Glomerular endothelial cell (primary cell): ENCODE results near the gene C7. TPM values are rescaled to one million over a fixed set of nuclear protein-coding genes. Genes with fewer than 3 reads are reported as not detected.
A peak's percentile ranks its signal among the peaks of the same experiment; 100 is the strongest.
"Not testable (repeated sequence)": the region's sequence is repeated elsewhere in the genome, so short reads cannot be mapped to it uniquely, and the experiment has no call there.

ENCODE experiments used
- DNase-seq: peaks from one replicate; pipeline ENCODE4 v3.0.0-alpha.2; 2011; ENCODE audit warnings: low read depth, low spot score; ENCODE audit errors: extremely low read depth
- total RNA-seq: library from RNA; depleted of rRNA; stranded (reverse); fragments of >200 nt; gene quantifications from 2 replicates; pipeline ENCODE4 v1.2.3, GENCODE V29; 2015

The C7 gene
- total RNA-seq, result 0.12 TPM in 1 of 2 replicates, not detected in the other

- DNase-seq, result no peak
Measured at GRCh38 chr5:40909264-40909663, at the start of gene C7. Gene C7, plus strand, starts transcription at chr5:40909497. Its CDS starts 114 bp downstream, at chr5:40909611.

GRCh38 chr5:40860711-40861110 is 48.6 kb upstream of the C7 start:
- no peak for DNase-seq

GRCh38 chr5:40865004-40865403 is 44.3 kb upstream of the C7 start:
- not testable (repeated sequence) for DNase-seq

GRCh38 chr5:40866844-40867243 is 42.5 kb upstream of the C7 start:
- no peak for DNase-seq

- no peak for DNase-seq
Measured at GRCh38 chr5:40869384-40869783, 39.9 kb upstream of the C7 start.

- DNase-seq, result no peak
Measured at GRCh38 chr5:40871177-40871576, 38.1 kb upstream of the C7 start.

GRCh38 chr5:40872253-40872652 is 37.0 kb upstream of the C7 start:
- not testable (repeated sequence) for DNase-seq

- no peak for DNase-seq
Measured at GRCh38 chr5:40873286-40873880, 35.9 kb upstream of the C7 start.

GRCh38 chr5:40875958-40876357 is 33.3 kb upstream of the C7 start:
- no peak for DNase-seq

- DNase-seq, result no peak
Measured at GRCh38 chr5:40877371-40877988, 31.8 kb upstream of the C7 start.

- peak; percentile 23 for DNase-seq
Measured at GRCh38 chr5:40879163-40879942, 29.9 kb upstream of the C7 start.

GRCh38 chr5:40882291-40882690 is 27.0 kb upstream of the C7 start:
- DNase-seq, result no peak

GRCh38 chr5:40883051-40883450 is 26.2 kb upstream of the C7 start:
- DNase-seq, result not testable (repeated sequence)

- not testable (repeated sequence) for DNase-seq
Measured at GRCh38 chr5:40895440-40896425, 13.6 kb upstream of the C7 start.

GRCh38 chr5:40904205-40904993 is 4.9 kb upstream of the C7 start:
- DNase-seq, result peak; percentile 20

- DNase-seq, result no peak
Measured at GRCh38 chr5:40904994-40905306, 4.3 kb upstream of the C7 start.

GRCh38 chr5:40906351-40906751 is 2.9 kb upstream of the C7 start:
- no peak for DNase-seq

- DNase-seq, result no peak
Measured at GRCh38 chr5:40909723-40910122, 426 bp downstream of the C7 start.

GRCh38 chr5:40911266-40911665 is 2.0 kb downstream of the C7 start:
- DNase-seq, result no peak

- DNase-seq, result no peak
Measured at GRCh38 chr5:40914835-40915234, 5.5 kb downstream of the C7 start.
